CD4-positive, alpha-beta T cell treated with Interleukin-17A for 4 hours (primary cell): ENCODE data around the gene GID8.

Experiments
- DNase-seq: peaks from one replicate; pipeline ENCODE4 v3.0.0-alpha.2; 2020; ENCODE audit warnings: mixed read lengths

The GID8 gene

GRCh38 chr20:62905536-62906117, 32.3 kb upstream of the GID8 start:
- DNase-seq, result no peak

- no peak for DNase-seq
Measured at GRCh38 chr20:62906209-62906608, 31.7 kb upstream of the GID8 start.

GRCh38 chr20:62906647-62907375, 31.1 kb upstream of the GID8 start:
- DNase-seq, result no peak

GRCh38 chr20:62907384-62908317, 30.3 kb upstream of the GID8 start:
- peak; percentile 52 for DNase-seq

GRCh38 chr20:62908971-62909791, 28.8 kb upstream of the GID8 start:
- no peak for DNase-seq

- DNase-seq, result no peak
Measured at GRCh38 chr20:62910217-62910766, 27.7 kb upstream of the GID8 start.

GRCh38 chr20:62910777-62911497, 27.0 kb upstream of the GID8 start:
- no peak for DNase-seq

GRCh38 chr20:62911701-62912280, 26.2 kb upstream of the GID8 start:
- no peak for DNase-seq

- DNase-seq, result no peak
Measured at GRCh38 chr20:62913043-62913630, 24.8 kb upstream of the GID8 start.

GRCh38 chr20:62914436-62914835, 23.5 kb upstream of the GID8 start:
- no peak for DNase-seq

- no peak for DNase-seq
Measured at GRCh38 chr20:62914970-62915457, 22.9 kb upstream of the GID8 start.

- DNase-seq, result no peak
Measured at GRCh38 chr20:62916703-62917476, 21.1 kb upstream of the GID8 start.

- DNase-seq, result no peak
Measured at GRCh38 chr20:62917720-62918119, 20.2 kb upstream of the GID8 start.

- peak; percentile 50 for DNase-seq
Measured at GRCh38 chr20:62918147-62918546, 19.8 kb upstream of the GID8 start.

GRCh38 chr20:62918831-62919230, 19.1 kb upstream of the GID8 start:
- peak; percentile 69 for DNase-seq

- no peak for DNase-seq
Measured at GRCh38 chr20:62920039-62920645, 17.8 kb upstream of the GID8 start.

- DNase-seq, result peak; percentile 70
Measured at GRCh38 chr20:62921119-62921687, 16.7 kb upstream of the GID8 start.

- DNase-seq, result peak; percentile 67
Measured at GRCh38 chr20:62922451-62922921, 15.5 kb upstream of the GID8 start.
